HepG2 (cell line): ENCODE results near the gene ZDHHC13. TPM values are rescaled to one million over a fixed set of nuclear protein-coding genes. Genes with fewer than 3 reads are reported as not detected.

Experiments
- EP300 ChIP-seq, 3 experiments: sonication (generic) in 1 of 3; formaldehyde crosslinking in 1 of 3; IDR thresholded peaks; 2 replicates each; pipeline versions ENCODE4 v1.5.1 to v1.6.1; 2011 to 2020; ENCODE audit warnings: low read depth in 2 of 3, low read length in 2 of 3, borderline replicate concordance in 1 of 3, improper control_type of control experiment in 1 of 3, mild to moderate bottlenecking in 1 of 3, missing genetic modification reagents in 1 of 3, moderate library complexity in 1 of 3
- IKZF4 ChIP-seq: sonication (generic); formaldehyde crosslinking; IDR thresholded peaks from 2 replicates; pipeline ENCODE4 v1.5.1; 2020; ENCODE audit warnings: borderline replicate concordance, mild to moderate bottlenecking, low read depth, missing genetic modification reagents; ENCODE audit errors: not compliant biosample characterization
- MAFF ChIP-seq: IDR thresholded peaks from 2 replicates; pipeline ENCODE4 v1.6.1; 2011; ENCODE audit warnings: low read depth, low read length, improper control_type of control experiment
- ZNF644 ChIP-seq: IDR thresholded peaks from 2 replicates; pipeline ENCODE4 v1.6.1; 2016; ENCODE audit warnings: low read depth
- ZNF776 ChIP-seq: sonication (generic); formaldehyde crosslinking; IDR thresholded peaks from 2 replicates; pipeline ENCODE4 v1.4.0; 2020; ENCODE audit warnings: mild to moderate bottlenecking, missing genetic modification reagents
- polyA plus RNA-seq, 8 experiments: library from polyadenylated mRNA; depleted of rRNA in 3 of 8; stranded (reverse) in 7 of 8; unstranded in 1 of 8; fragments of >200 nt; fragmentation: Illumina TruSeq in 4 of 8; extraction: Trizol in 4 of 8; gene quantifications; 2 replicates each; pipeline versions ENCODE4 v1.2.1 to v1.2.3, GENCODE V29; 2011 to 2016; ENCODE audit warnings: low read depth in 4 of 8, missing spikeins in 1 of 8, mixed read lengths in 1 of 8; ENCODE audit not compliant: insufficient read depth in 1 of 8
- total RNA-seq, 5 experiments: library from RNA; depleted of rRNA; stranded (reverse); fragments of >200 nt; fragmentation: Illumina TruSeq; extraction: Trizol; gene quantifications; 2 replicates each; pipeline ENCODE4 v1.2.3, GENCODE V29; 2016; ENCODE audit warnings: low read depth in 1 of 5
- TF ChIP-seq, protein P1 (sequence below): sonication (generic); formaldehyde crosslinking; IDR thresholded peaks from 2 replicates; pipeline ENCODE4 v1.5.0; 2020; ENCODE audit warnings: mild to moderate bottlenecking, missing genetic modification reagents, borderline replicate concordance
- TF ChIP-seq, protein P2 (sequence below): sonication (generic); formaldehyde crosslinking; conservative IDR thresholded peaks from 2 replicates; pipeline ENCODE4 v1.4.0; 2020; ENCODE audit warnings: mild to moderate bottlenecking, missing genetic modification reagents, moderate library complexity
- TF ChIP-seq, protein P3 (sequence below), 2 experiments: sonication (generic) in 1 of 2; formaldehyde crosslinking in 1 of 2; IDR thresholded peaks; 2 replicates each; pipeline versions ENCODE4 v1.4.0 to v1.6.1; 2018 to 2020; ENCODE audit warnings: missing genetic modification reagents in 2 of 2, borderline replicate concordance in 1 of 2, low read depth in 1 of 2, mild to moderate bottlenecking in 1 of 2, missing biosample characterization in 1 of 2
- TF ChIP-seq, protein P4 (sequence below): sonication (generic); formaldehyde crosslinking; IDR thresholded peaks from one replicate; pipeline ENCODE4 v1.5.1; 2020; ENCODE audit warnings: mild to moderate bottlenecking, missing genetic modification reagents; ENCODE audit errors: not compliant biosample characterization
- TF ChIP-seq, protein P5 (sequence below): sonication (generic); formaldehyde crosslinking; IDR thresholded peaks from 2 replicates; pipeline ENCODE4 v1.4.0; 2020; ENCODE audit warnings: missing genetic modification reagents, borderline replicate concordance

Gene ZDHHC13
- total and polyA plus RNA-seq, 2 of the 13 experiments (the other 11 are each of a cell fraction or from before 2014, with no cell fraction given), result 10.9 to 11.8 TPM

DNA sequence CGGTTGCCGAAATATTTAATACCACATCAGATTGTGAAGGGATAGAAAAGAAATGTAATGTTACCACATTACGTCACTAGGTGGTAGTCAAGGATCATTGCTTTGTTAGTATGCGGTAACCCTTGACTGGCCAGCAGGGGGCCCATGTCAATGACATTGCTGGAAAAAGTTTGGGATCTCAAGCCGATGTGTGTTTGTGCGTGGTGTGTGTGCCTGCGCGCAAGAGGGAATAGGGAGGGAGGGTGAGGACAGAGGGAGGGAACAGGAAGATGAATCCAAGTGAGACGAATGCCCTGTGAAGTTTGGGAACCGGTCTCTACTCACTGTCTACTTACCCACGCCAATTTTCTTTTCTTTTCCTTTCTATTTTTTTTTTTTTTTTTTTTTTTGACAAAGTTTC, 45.7 kb upstream of the ZDHHC13 start (continued):
- TF ChIP-seq, protein P1, sequence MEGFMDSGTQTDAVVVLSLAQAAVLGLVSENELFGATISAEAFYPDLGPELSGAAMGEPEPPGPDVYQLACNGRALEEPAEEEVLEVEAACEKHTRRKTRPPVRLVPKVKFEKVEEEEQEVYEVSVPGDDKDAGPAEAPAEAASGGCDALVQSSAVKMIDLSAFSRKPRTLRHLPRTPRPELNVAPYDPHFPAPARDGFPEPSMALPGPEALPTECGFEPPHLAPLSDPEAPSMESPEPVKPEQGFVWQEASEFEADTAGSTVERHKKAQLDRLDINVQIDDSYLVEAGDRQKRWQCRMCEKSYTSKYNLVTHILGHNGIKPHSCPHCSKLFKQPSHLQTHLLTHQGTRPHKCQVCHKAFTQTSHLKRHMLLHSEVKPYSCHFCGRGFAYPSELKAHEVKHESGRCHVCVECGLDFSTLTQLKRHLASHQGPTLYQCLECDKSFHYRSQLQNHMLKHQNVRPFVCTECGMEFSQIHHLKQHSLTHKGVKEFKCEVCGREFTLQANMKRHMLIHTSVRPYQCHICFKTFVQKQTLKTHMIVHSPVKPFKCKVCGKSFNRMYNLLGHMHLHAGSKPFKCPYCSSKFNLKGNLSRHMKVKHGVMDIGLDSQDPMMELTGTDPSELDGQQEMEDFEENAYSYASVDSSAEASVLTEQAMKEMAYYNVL (CRISPR knock-in tag), result no peak
- TF ChIP-seq, protein P2, sequence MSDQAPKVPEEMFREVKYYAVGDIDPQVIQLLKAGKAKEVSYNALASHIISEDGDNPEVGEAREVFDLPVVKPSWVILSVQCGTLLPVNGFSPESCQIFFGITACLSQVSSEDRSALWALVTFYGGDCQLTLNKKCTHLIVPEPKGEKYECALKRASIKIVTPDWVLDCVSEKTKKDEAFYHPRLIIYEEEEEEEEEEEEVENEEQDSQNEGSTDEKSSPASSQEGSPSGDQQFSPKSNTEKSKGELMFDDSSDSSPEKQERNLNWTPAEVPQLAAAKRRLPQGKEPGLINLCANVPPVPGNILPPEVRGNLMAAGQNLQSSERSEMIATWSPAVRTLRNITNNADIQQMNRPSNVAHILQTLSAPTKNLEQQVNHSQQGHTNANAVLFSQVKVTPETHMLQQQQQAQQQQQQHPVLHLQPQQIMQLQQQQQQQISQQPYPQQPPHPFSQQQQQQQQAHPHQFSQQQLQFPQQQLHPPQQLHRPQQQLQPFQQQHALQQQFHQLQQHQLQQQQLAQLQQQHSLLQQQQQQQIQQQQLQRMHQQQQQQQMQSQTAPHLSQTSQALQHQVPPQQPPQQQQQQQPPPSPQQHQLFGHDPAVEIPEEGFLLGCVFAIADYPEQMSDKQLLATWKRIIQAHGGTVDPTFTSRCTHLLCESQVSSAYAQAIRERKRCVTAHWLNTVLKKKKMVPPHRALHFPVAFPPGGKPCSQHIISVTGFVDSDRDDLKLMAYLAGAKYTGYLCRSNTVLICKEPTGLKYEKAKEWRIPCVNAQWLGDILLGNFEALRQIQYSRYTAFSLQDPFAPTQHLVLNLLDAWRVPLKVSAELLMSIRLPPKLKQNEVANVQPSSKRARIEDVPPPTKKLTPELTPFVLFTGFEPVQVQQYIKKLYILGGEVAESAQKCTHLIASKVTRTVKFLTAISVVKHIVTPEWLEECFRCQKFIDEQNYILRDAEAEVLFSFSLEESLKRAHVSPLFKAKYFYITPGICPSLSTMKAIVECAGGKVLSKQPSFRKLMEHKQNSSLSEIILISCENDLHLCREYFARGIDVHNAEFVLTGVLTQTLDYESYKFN (CRISPR knock-in tag), result no peak
- TF ChIP-seq, protein P3, sequence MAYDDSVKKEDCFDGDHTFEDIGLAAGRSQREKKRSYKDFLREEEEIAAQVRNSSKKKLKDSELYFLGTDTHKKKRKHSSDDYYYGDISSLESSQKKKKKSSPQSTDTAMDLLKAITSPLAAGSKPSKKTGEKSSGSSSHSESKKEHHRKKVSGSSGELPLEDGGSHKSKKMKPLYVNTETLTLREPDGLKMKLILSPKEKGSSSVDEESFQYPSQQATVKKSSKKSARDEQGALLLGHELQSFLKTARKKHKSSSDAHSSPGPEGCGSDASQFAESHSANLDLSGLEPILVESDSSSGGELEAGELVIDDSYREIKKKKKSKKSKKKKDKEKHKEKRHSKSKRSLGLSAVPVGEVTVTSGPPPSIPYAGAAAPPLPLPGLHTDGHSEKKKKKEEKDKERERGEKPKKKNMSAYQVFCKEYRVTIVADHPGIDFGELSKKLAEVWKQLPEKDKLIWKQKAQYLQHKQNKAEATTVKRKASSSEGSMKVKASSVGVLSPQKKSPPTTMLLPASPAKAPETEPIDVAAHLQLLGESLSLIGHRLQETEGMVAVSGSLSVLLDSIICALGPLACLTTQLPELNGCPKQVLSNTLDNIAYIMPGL (CRISPR knock-in tag; IDR thresholded peaks at IDR 0.05; ENCODE audit: borderline replicate concordance in 1 of 2, low read depth in 1 of 2), result peak; percentile 61 to 80
- no peak for TF ChIP-seq EP300 (IDR thresholded peaks at IDR 0.05; ENCODE audit: low read depth in 2 of 2, low read length in 2 of 2)
- TF ChIP-seq EP300 (CRISPR knock-in tag; IDR thresholded peaks at IDR 0.05; ENCODE audit: borderline replicate concordance), result no peak
- TF ChIP-seq, protein P4, sequence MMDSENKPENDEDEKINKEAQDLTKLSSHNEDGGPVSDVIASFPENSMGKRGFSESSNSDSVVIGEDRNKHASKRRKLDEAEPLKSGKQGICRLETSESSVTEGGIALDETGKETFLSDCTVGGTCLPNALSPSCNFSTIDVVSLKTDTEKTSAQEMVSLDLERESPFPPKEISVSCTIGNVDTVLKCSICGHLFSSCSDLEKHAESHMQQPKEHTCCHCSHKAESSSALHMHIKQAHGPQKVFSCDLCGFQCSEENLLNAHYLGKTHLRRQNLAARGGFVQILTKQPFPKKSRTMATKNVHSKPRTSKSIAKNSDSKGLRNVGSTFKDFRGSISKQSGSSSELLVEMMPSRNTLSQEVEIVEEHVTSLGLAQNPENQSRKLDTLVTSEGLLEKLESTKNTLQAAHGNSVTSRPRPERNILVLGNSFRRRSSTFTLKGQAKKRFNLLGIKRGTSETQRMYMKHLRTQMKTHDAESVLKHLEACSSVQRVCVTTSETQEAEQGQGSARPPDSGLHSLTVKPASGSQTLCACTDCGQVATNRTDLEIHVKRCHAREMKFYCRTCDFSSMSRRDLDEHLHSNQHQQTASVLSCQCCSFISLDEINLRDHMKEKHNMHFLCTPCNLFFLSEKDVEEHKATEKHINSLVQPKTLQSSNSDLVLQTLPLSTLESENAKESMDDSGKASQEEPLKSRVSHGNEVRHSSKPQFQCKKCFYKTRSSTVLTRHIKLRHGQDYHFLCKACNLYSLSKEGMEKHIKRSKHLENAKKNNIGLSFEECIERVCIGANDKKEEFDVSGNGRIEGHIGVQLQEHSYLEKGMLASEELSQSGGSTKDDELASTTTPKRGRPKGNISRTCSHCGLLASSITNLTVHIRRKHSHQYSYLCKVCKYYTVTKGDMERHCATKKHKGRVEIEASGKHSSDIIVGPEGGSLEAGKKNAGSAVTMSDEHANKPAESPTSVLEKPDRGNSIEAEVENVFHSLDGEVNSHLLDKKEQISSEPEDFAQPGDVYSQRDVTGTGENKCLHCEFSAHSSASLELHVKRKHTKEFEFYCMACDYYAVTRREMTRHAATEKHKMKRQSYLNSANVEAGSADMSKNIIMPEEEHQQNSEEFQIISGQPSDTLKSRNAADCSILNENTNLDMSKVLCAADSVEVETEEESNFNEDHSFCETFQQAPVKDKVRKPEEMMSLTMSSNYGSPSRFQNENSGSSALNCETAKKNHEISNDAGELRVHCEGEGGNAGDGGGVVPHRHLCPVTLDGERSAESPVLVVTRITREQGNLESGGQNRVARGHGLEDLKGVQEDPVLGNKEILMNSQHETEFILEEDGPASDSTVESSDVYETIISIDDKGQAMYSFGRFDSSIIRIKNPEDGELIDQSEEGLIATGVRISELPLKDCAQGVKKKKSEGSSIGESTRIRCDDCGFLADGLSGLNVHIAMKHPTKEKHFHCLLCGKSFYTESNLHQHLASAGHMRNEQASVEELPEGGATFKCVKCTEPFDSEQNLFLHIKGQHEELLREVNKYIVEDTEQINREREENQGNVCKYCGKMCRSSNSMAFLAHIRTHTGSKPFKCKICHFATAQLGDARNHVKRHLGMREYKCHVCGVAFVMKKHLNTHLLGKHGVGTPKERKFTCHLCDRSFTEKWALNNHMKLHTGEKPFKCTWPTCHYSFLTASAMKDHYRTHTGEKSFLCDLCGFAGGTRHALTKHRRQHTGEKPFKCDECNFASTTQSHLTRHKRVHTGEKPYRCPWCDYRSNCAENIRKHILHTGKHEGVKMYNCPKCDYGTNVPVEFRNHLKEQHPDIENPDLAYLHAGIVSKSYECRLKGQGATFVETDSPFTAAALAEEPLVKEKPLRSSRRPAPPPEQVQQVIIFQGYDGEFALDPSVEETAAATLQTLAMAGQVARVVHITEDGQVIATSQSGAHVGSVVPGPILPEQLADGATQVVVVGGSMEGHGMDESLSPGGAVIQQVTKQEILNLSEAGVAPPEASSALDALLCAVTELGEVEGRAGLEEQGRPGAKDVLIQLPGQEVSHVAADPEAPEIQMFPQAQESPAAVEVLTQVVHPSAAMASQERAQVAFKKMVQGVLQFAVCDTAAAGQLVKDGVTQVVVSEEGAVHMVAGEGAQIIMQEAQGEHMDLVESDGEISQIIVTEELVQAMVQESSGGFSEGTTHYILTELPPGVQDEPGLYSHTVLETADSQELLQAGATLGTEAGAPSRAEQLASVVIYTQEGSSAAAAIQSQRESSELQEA, result no peak
- no peak for TF ChIP-seq MAFF
- TF ChIP-seq, protein P5, sequence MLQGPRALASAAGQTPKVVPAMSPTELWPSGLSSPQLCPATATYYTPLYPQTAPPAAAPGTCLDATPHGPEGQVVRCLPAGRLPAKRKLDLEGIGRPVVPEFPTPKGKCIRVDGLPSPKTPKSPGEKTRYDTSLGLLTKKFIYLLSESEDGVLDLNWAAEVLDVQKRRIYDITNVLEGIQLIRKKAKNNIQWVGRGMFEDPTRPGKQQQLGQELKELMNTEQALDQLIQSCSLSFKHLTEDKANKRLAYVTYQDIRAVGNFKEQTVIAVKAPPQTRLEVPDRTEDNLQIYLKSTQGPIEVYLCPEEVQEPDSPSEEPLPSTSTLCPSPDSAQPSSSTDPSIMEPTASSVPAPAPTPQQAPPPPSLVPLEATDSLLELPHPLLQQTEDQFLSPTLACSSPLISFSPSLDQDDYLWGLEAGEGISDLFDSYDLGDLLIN, result no peak
- TF ChIP-seq ZNF776 (CRISPR knock-in tag), result no peak
- 0 out of 2 replicates have a peak, but pooled peaks have one; percentile 27 for TF ChIP-seq ZNF644 (CRISPR knock-in tag)
- TF ChIP-seq IKZF4 (CRISPR knock-in tag), result no peak
